SK-N-SH (cell line): Measurements from ENCODE around the gene HDAC11. TPM values are rescaled to one million over a fixed set of nuclear protein-coding genes. Genes with fewer than 3 reads are reported as not detected.

ENCODE experiments used
- CTCF ChIA-PET: fragments of 300-600, 350-600 bp; formaldehyde crosslinking; extraction: SDS; loops from one replicate; lab custom pipeline; 2021; lab: Yijun Ruan, JAX
- POLR2A ChIA-PET: fragments of 350-600 bp; sonication (Branson Sonifier 250); formaldehyde crosslinking; extraction: SDS; loops from one replicate; lab custom pipeline; 2020; ENCODE audit warnings: antibody characterized with exemption, inconsistent platforms; lab: Yijun Ruan, JAX
- DNase-seq: peaks from one replicate; pipeline ENCODE4 v3.0.0; 2012
- H2AFZ ChIP-seq: fragments of 200-600 bp; sonication (generic); 2 replicates; pipeline ENCODE4 v1.8.1; 2016; ENCODE audit warnings: antibody characterized with exemption, mild to moderate bottlenecking, low read depth
- H3F3A ChIP-seq: fragments of 200-600 bp; sonication (generic); replicated peaks from 2 replicates; pipeline ENCODE3; 2016; ENCODE audit warnings: antibody characterized with exemption, mild to moderate bottlenecking; ENCODE audit not compliant: insufficient read depth
- H3K27ac ChIP-seq, 2 experiments: fragments of 200-500 bp in 1 of 2; fragments of 200-600 bp in 1 of 2; sonication (Bioruptor generic) in 1 of 2; sonication (generic), shearing (Covaris generic) in 1 of 2; 2 replicates each; pipeline versions ENCODE4 v1.5.1 to v1.6.1; 2014 to 2016; ENCODE audit warnings: low read depth in 2 of 2, inconsistent platforms in 1 of 2, low read length in 1 of 2, mild to moderate bottlenecking in 1 of 2, mixed read lengths in 1 of 2
- H3K27me3 ChIP-seq: fragments of 200-600 bp; sonication (generic), shearing (Covaris generic); 2 replicates; pipeline ENCODE4 v1.6.1; 2016; ENCODE audit warnings: mixed run types; ENCODE audit not compliant: insufficient read depth
- H3K36me3 ChIP-seq, 2 experiments: fragments of 200-500 bp in 1 of 2; fragments of 200-600 bp in 1 of 2; sonication (Bioruptor generic) in 1 of 2; sonication (generic) in 1 of 2; replicated peaks in 1 of 2; 2 replicates each; pipeline versions ENCODE3 to v1.5.1; 2014 to 2016; ENCODE audit warnings: low read length in 1 of 2, mild to moderate bottlenecking in 1 of 2; ENCODE audit not compliant: insufficient read depth in 2 of 2, control insufficient read depth in 1 of 2
- H3K4me1 ChIP-seq, 2 experiments: fragments of 200-500 bp in 1 of 2; fragments of 200-600 bp in 1 of 2; sonication (Bioruptor generic) in 1 of 2; sonication (generic), shearing (Covaris generic) in 1 of 2; 2 replicates each; pipeline versions ENCODE4 v1.5.1 to v1.6.1; 2014 to 2016; ENCODE audit warnings: low read depth in 1 of 2, low read length in 1 of 2, mixed run types in 1 of 2; ENCODE audit not compliant: insufficient read depth in 2 of 2, control insufficient read depth in 1 of 2
- H3K4me2 ChIP-seq: fragments of 200-600 bp; sonication (generic), shearing (Covaris generic); 2 replicates; pipeline ENCODE4 v1.6.1; 2017; ENCODE audit warnings: mixed run types
- H3K4me3 ChIP-seq, 2 experiments: fragments of 200-500 bp in 1 of 2; fragments of 200-600 bp in 1 of 2; sonication (Bioruptor generic) in 1 of 2; sonication (generic), shearing (Covaris generic) in 1 of 2; 2 replicates each; pipeline versions ENCODE4 v1.5.1 to v1.8.1; 2014 to 2016; ENCODE audit warnings: low read depth in 2 of 2, inconsistent platforms in 1 of 2, low read length in 1 of 2, mild to moderate bottlenecking in 1 of 2, mixed read lengths in 1 of 2, moderate library complexity in 1 of 2
- H3K79me2 ChIP-seq: fragments of 200-600 bp; sonication (generic); 2 replicates; pipeline ENCODE4 v1.8.1; 2017; ENCODE audit warnings: mild to moderate bottlenecking; ENCODE audit not compliant: insufficient read depth
- H3K9ac ChIP-seq: fragments of 200-600 bp; sonication (generic); 2 replicates; pipeline ENCODE4 v1.6.1; 2017; ENCODE audit warnings: mixed run types
- H3K9me2 ChIP-seq: fragments of 200-600 bp; sonication (generic); 2 replicates; pipeline ENCODE4 v1.6.1; 2017; ENCODE audit warnings: mixed run types
- H3K9me3 ChIP-seq: fragments of 200-600 bp; sonication (generic); 2 replicates; pipeline ENCODE4 v1.6.1; 2017; ENCODE audit warnings: mixed run types, mild to moderate bottlenecking, moderate library complexity
- H4K20me1 ChIP-seq: fragments of 200-600 bp; sonication (generic); 2 replicates; pipeline ENCODE4 v1.6.1; 2017; ENCODE audit warnings: mild to moderate bottlenecking, mixed run types; ENCODE audit not compliant: insufficient read depth
- EP300 ChIP-seq, 2 experiments: IDR thresholded peaks; 2 replicates each; pipeline versions ENCODE4 v1.4.0 to v1.6.1; 2012; ENCODE audit warnings: borderline replicate concordance in 1 of 2, low read depth in 1 of 2, low read length in 1 of 2
- EZH2phosphoT487 ChIP-seq: fragments of 200-600 bp; sonication (generic); IDR thresholded peaks from 2 replicates; pipeline ENCODE4 v1.6.1; 2017; ENCODE audit warnings: low read depth, mixed run types, mild to moderate bottlenecking, antibody characterized with exemption, moderate library complexity, borderline replicate concordance
- FOSL2 ChIP-seq: IDR thresholded peaks from 2 replicates; pipeline ENCODE4 v1.4.0; 2012; ENCODE audit warnings: low read depth, mild to moderate bottlenecking, moderate library complexity, borderline replicate concordance
- FOXM1 ChIP-seq: IDR thresholded peaks from 2 replicates; pipeline ENCODE4 v1.4.0; 2012; ENCODE audit warnings: low read depth, mild to moderate bottlenecking
- GABPA ChIP-seq: IDR thresholded peaks from 2 replicates; pipeline ENCODE4 v1.4.0; 2012; ENCODE audit warnings: low read depth, mild to moderate bottlenecking
- JUND ChIP-seq: IDR thresholded peaks from 2 replicates; pipeline ENCODE4 v1.4.0; 2012
- MEF2A ChIP-seq: IDR thresholded peaks from 2 replicates; pipeline ENCODE4 v1.4.0; 2012; ENCODE audit warnings: low read depth, borderline replicate concordance
- NFIC ChIP-seq: IDR thresholded peaks from 2 replicates; pipeline ENCODE4 v1.4.0; 2012; ENCODE audit warnings: borderline replicate concordance
- NRF1 ChIP-seq: IDR thresholded peaks from 2 replicates; pipeline ENCODE4 v1.6.1; 2012; ENCODE audit warnings: low read depth, mild to moderate bottlenecking, low read length
- POLR2AphosphoS5 ChIP-seq: IDR thresholded peaks from 2 replicates; pipeline ENCODE4 v1.6.1; 2012; ENCODE audit warnings: low read depth, low read length
- RAD21 ChIP-seq: IDR thresholded peaks from 2 replicates; pipeline ENCODE4 v1.6.1; 2012; ENCODE audit warnings: mild to moderate bottlenecking, low read length
- RCOR1 ChIP-seq: fragments of 150-350 bp; IDR thresholded peaks from 2 replicates; pipeline ENCODE4 v1.6.1; 2017; ENCODE audit warnings: antibody characterized with exemption, low read length
- SMC3 ChIP-seq: IDR thresholded peaks from 2 replicates; pipeline ENCODE4 v1.6.1; 2012; ENCODE audit warnings: low read depth, low read length, improper control_type of control experiment
- TAF1 ChIP-seq: IDR thresholded peaks from 2 replicates; pipeline ENCODE4 v1.6.1; 2012; ENCODE audit warnings: low read depth, mild to moderate bottlenecking, low read length, moderate library complexity, borderline replicate concordance
- YY1 ChIP-seq: IDR thresholded peaks from 2 replicates; pipeline ENCODE4 v1.4.0; 2012; ENCODE audit warnings: low read depth, mild to moderate bottlenecking
- WGBS: methylation state at CpG from one replicate; pipeline ENCODE4 v1.1.6; 2017; ENCODE audit warnings: low lambda C conversion rate; 5-methylcytosine and 5-hydroxymethylcytosine counted together
- polyA plus RNA-seq, 3 experiments: library from polyadenylated mRNA; depleted of rRNA; stranded (reverse); fragments of >200 nt; gene quantifications; 2 replicates each; pipeline ENCODE4 v1.2.3, GENCODE V29; 2012
- TF ChIP-seq, protein P1 (sequence below): IDR thresholded peaks from 2 replicates; pipeline ENCODE4 v1.4.0; 2012; ENCODE audit warnings: low read depth, borderline replicate concordance
- TF ChIP-seq, protein P2 (sequence below): IDR thresholded peaks from 2 replicates; pipeline ENCODE4; 2012
- TF ChIP-seq, protein P3 (sequence below): fragments of 150-350 bp; IDR thresholded peaks from 2 replicates; pipeline ENCODE4 v1.6.1; 2017; ENCODE audit warnings: antibody characterized with exemption, low read length, low read depth, borderline replicate concordance

The HDAC11 gene
- polyA plus RNA-seq, 1 of the 3 experiments (the other 2 are of a cell fraction) = 17.5 TPM

DNA sequence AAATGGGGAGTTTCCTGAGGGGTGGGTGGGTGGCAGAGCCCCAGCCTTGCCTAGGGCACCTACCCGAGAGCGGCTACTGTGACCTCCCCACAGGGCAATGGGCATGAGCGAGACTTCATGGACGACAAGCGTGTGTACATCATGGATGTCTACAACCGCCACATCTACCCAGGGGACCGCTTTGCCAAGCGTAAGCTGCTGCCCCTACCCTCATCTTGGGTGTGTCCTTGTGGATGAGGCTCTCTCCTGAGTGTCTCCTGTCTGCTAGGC, 22.6 kb downstream of the HDAC11 start:
- no peak overlapping the region for H3K4me2 ChIP-seq
- TF ChIP-seq, protein P1, sequence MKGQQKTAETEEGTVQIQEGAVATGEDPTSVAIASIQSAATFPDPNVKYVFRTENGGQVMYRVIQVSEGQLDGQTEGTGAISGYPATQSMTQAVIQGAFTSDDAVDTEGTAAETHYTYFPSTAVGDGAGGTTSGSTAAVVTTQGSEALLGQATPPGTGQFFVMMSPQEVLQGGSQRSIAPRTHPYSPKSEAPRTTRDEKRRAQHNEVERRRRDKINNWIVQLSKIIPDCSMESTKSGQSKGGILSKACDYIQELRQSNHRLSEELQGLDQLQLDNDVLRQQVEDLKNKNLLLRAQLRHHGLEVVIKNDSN = no peak
- H3K36me3 ChIP-seq = no peaks in the 10 kb centered on the region
- no peak overlapping the region for H3K4me3 ChIP-seq
- no peaks in the 10 kb centered on the region for H3K27me3 ChIP-seq
- no peak overlapping the region for H3K9ac ChIP-seq
- H3K79me2 ChIP-seq = no peaks in the 10 kb centered on the region
- no peak overlapping the region for H3K27ac ChIP-seq
- DNase-seq = no peak
- H4K20me1 ChIP-seq = no peaks in the 10 kb centered on the region
- POLR2A ChIA-PET = no interaction called here
- peaks cover 0 to 14% of the 10 kb centered on the region in 2 experiments; a peak in 1 of 4 replicates for H3K4me1 ChIP-seq
- WGBS = 90% methylated on average over 8 of the region's 8 CpGs
- no peaks in the 10 kb centered on the region for H3F3A ChIP-seq
- H3K9me2 ChIP-seq = no peaks in the 10 kb centered on the region
- no peak overlapping the region for H2AFZ ChIP-seq
- CTCF ChIA-PET = interaction anchor here (29.6 kb wide), 1 partner anchor 148 kb away, joined by 872 read pairs; no protein-coding TSS in a partner anchor
- H3K9me3 ChIP-seq = no peaks in the 10 kb centered on the region

DNA sequence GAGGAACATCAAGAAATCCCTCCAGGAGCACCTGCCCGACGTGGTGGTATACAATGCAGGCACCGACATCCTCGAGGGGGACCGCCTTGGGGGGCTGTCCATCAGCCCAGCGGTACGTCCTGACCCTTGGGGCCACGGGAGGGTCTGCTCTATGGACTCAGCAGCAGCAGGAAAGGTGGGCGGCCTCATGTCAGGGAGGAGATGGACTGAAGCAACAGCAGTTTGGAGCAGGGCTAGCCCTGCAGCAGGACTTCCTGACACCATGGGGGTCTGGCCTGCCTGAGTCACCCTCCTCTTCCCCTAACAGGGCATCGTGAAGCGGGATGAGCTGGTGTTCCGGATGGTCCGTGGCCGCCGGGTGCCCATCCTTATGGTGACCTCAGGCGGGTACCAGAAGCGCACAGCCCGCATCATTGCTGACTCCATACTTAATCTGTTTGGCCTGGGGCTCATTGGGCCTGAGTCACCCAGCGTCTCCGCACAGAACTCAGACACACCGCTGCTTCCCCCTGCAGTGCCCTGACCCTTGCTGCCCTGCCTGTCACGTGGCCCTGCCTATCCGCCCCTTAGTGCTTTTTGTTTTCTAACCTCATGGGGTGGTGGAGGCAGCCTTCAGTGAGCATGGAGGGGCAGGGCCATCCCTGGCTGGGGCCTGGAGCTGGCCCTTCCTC, 24.2 kb downstream of the HDAC11 start:
- peaks cover 0 to 18% of the 10 kb centered on the region in 2 experiments; a peak in 1 of 4 replicates for H3K4me1 ChIP-seq
- no peaks in the 10 kb centered on the region for H3K9me3 ChIP-seq
- no peak for TF ChIP-seq JUND
- no peak for TF ChIP-seq GABPA
- TF ChIP-seq SMC3 = no peak
- TF ChIP-seq, protein P2, sequence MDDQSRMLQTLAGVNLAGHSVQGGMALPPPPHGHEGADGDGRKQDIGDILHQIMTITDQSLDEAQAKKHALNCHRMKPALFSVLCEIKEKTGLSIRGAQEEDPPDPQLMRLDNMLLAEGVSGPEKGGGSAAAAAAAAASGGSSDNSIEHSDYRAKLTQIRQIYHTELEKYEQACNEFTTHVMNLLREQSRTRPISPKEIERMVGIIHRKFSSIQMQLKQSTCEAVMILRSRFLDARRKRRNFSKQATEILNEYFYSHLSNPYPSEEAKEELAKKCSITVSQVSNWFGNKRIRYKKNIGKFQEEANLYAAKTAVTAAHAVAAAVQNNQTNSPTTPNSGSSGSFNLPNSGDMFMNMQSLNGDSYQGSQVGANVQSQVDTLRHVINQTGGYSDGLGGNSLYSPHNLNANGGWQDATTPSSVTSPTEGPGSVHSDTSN = no peak
- TF ChIP-seq FOXM1 = no peak
- TF ChIP-seq RAD21 = no peak
- no peak for TF ChIP-seq FOSL2
- TF ChIP-seq, protein P3, sequence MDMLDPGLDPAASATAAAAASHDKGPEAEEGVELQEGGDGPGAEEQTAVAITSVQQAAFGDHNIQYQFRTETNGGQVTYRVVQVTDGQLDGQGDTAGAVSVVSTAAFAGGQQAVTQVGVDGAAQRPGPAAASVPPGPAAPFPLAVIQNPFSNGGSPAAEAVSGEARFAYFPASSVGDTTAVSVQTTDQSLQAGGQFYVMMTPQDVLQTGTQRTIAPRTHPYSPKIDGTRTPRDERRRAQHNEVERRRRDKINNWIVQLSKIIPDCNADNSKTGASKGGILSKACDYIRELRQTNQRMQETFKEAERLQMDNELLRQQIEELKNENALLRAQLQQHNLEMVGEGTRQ = no peak
- TF ChIP-seq YY1 = no peak
- no peak for TF ChIP-seq MEF2A
- no peak for TF ChIP-seq POLR2AphosphoS5
- no peak for TF ChIP-seq NFIC
- no peak for TF ChIP-seq EP300 (IDR thresholded peaks at IDR 0.05; ENCODE audit: borderline replicate concordance in 1 of 2, low read depth in 1 of 2, low read length in 1 of 2)
- no peak for TF ChIP-seq NRF1
- TF ChIP-seq, protein P1 = no peak
- no peak for TF ChIP-seq EZH2phosphoT487
- no peak for TF ChIP-seq TAF1
- no peak for TF ChIP-seq RCOR1
- TF ChIP-seq, all 33 proteins: peak for 0
- H3K27ac ChIP-seq = no peak overlapping the region
- no peak overlapping the region for H3K4me3 ChIP-seq
- POLR2A ChIA-PET = no interaction called here
- no peak overlapping the region for H3K9ac ChIP-seq
- WGBS = 84% methylated on average over 18 of the region's 23 CpGs
- no peaks in the 10 kb centered on the region for H3K36me3 ChIP-seq
- H4K20me1 ChIP-seq = no peaks in the 10 kb centered on the region
- H2AFZ ChIP-seq = no peak overlapping the region
- H3K79me2 ChIP-seq = no peaks in the 10 kb centered on the region
- no peak overlapping the region for H3K4me2 ChIP-seq
- no peaks in the 10 kb centered on the region for H3K27me3 ChIP-seq
- no peaks in the 10 kb centered on the region for H3F3A ChIP-seq
- H3K9me2 ChIP-seq = no peaks in the 10 kb centered on the region
- CTCF ChIA-PET = interaction anchor here (0.7 to 29.6 kb wide), 4 partner anchors 8 to 392 kb away, joined by 3 to 872 read pairs (median 4); no protein-coding TSS in a partner anchor
- DNase-seq = no peak
